HTERT RPE-1 (cell line): Measurements from ENCODE around the gene AURKAIP1.
"Not testable (repeated sequence)": the region's sequence is repeated elsewhere in the genome, so short reads cannot be mapped to it uniquely, and the experiment has no call there.

Experiments
- in situ Hi-C: fragments of 300-500 bp; cut with MboI; formaldehyde crosslinking; loops from 4 replicates; pipeline ENCODE4 v1.14.3; 2020; ENCODE audit warnings: low sequenced_read_pairs

The AURKAIP1 gene

GRCh38 chr1:1374929-1375662, at the start of gene AURKAIP1:
AURKAIP1 (minus strand) TSS chr1:1375207; CDS start chr1:1374756, 451 bp downstream.
- in situ Hi-C loops: no loop called here

- in situ Hi-C loops: no loop called here
Measured at GRCh38 chr1:1424707-1425106, 49.7 kb upstream of the AURKAIP1 start.

GRCh38 chr1:1423245-1423597, 48.2 kb upstream of the AURKAIP1 start:
- in situ Hi-C loops: no loop called here

- in situ Hi-C loops: no loop called here
Measured at GRCh38 chr1:1422465-1423244, 47.6 kb upstream of the AURKAIP1 start.

- in situ Hi-C loops: no loop called here
Measured at GRCh38 chr1:1421907-1422464, 47.0 kb upstream of the AURKAIP1 start.

GRCh38 chr1:1421147-1421906, 46.3 kb upstream of the AURKAIP1 start, which contains the start of gene ANKRD65:
ANKRD65 (minus strand) TSS chr1:1421276; CDS start chr1:1421005, 271 bp downstream.
- in situ Hi-C loops: no loop called here

GRCh38 chr1:1420654-1421141, 45.7 kb upstream of the AURKAIP1 start:
- in situ Hi-C loops: no loop called here

- in situ Hi-C loops: no loop called here
Measured at GRCh38 chr1:1419813-1420653, 45.0 kb upstream of the AURKAIP1 start.

GRCh38 chr1:1419363-1419812, 44.4 kb upstream of the AURKAIP1 start:
- in situ Hi-C loops: no loop called here

- in situ Hi-C loops: no loop called here
Measured at GRCh38 chr1:1418464-1419362, 43.7 kb upstream of the AURKAIP1 start.

- in situ Hi-C loops: not testable (repeated sequence)
Measured at GRCh38 chr1:1417825-1418463, 42.9 kb upstream of the AURKAIP1 start.

- in situ Hi-C loops: not testable (repeated sequence)
Measured at GRCh38 chr1:1417396-1417795, 42.4 kb upstream of the AURKAIP1 start.

- in situ Hi-C loops: no loop called here
Measured at GRCh38 chr1:1415751-1416150, 40.7 kb upstream of the AURKAIP1 start.

- in situ Hi-C loops: not testable (repeated sequence)
Measured at GRCh38 chr1:1412311-1412902, 37.4 kb upstream of the AURKAIP1 start.

GRCh38 chr1:1411626-1412025, 36.6 kb upstream of the AURKAIP1 start:
- in situ Hi-C loops: no loop called here

GRCh38 chr1:1410238-1410637, 35.2 kb upstream of the AURKAIP1 start:
- in situ Hi-C loops: not testable (repeated sequence)

GRCh38 chr1:1407636-1408318, 32.8 kb upstream of the AURKAIP1 start:
- in situ Hi-C loops: no loop called here
